Left lung (tissue), 10 donors: ENCODE results near the gene MAD2L1BP. TPM values are rescaled to one million over a fixed set of nuclear protein-coding genes. Genes with fewer than 3 reads are reported as not detected.

Source experiments
- ATAC-seq: fragments of 200-7000 bp; cut with Tn5 transposase; one replicate; pipeline ENCODE4 v1.9.1; 2020; ENCODE audit warnings: moderate library complexity
- DNase-seq, 4 donors: peaks; one replicate each; pipeline ENCODE4 v3.0.0-alpha.2; 2013 to 2020
- H3K27ac ChIP-seq, 2 donors: fragments of 200-600 bp; sonication (generic) in 1 of 2; one replicate each; pipeline versions ENCODE4 v1.5.0 to v1.8.0; 2020 to 2021
- H3K27me3 ChIP-seq, 2 donors: fragments of 200-600 bp; sonication (generic) in 1 of 2; one replicate each; pipeline versions ENCODE4 v1.5.0 to v1.8.0; 2020 to 2021
- H3K36me3 ChIP-seq, 2 donors: fragments of 200-600 bp; sonication (generic) in 1 of 2; one replicate each; pipeline versions ENCODE4 v1.5.0 to v1.8.0; 2020 to 2021
- H3K4me1 ChIP-seq, 2 donors: fragments of 200-600 bp; one replicate each; pipeline ENCODE4 v1.8.0; 2021
- H3K4me3 ChIP-seq, 2 donors: fragments of 200-600 bp; sonication (generic) in 1 of 2; one replicate each; pipeline versions ENCODE4 v1.5.0 to v1.8.0; 2020 to 2021; ENCODE audit warnings: mild to moderate bottlenecking in 1 of 2
- H3K9me3 ChIP-seq, 2 donors: fragments of 200-600 bp; sonication (generic) in 1 of 2; one replicate each; pipeline versions ENCODE4 v1.5.0 to v1.8.0; 2020 to 2021
- intact Hi-C, 2 donors: fragments of 100-400 bp; cut with DNase I; formaldehyde crosslinking; loops; one replicate each; pipeline versions ENCODE4 v1.11.2 to v1.14.2; 2022
- polyA plus RNA-seq, 6 donors: library from polyadenylated mRNA; unstranded; fragments of 120-200 nt; gene quantifications; one replicate each; pipeline ENCODE4 v1.2.1, GENCODE V29; 2013; ENCODE audit not compliant: insufficient read length in 6 of 6
- total RNA-seq, 2 donors: library from RNA; stranded (reverse); fragmentation: NEBNext Ultra II Directional; extraction: Animal tissue kit (Norgen Biotek cat#: 25700); gene quantifications; one replicate each; pipeline ENCODE4 v1.2.1, GENCODE V29; 2021
- TF ChIP-seq, protein P1 (sequence below), 2 donors: fragments of 200-600 bp; sonication (generic) in 1 of 2; IDR thresholded peaks; one replicate each; pipeline versions ENCODE4 v1.5.0 to v1.8.0; 2021; ENCODE audit warnings: antibody characterized with exemption in 2 of 2
- donor health status: DM: no; HTN: yes; CAD: no.
- donor health status: DM: no; HTN: no; CAD: no.

MAD2L1BP gene
- total and polyA plus RNA-seq, 8 donors, result 19.3 to 26.1 (median 25.0) TPM

- H3K36me3 ChIP-seq, result peaks cover 0 to 72% of the 10 kb centered on the region in 2 donors
- H3K27me3 ChIP-seq, result no peaks in the 10 kb centered on the region
- H3K4me3 ChIP-seq, result no peak overlapping the region
- intact Hi-C loops, result no loop called here
- TF ChIP-seq, protein P1, sequence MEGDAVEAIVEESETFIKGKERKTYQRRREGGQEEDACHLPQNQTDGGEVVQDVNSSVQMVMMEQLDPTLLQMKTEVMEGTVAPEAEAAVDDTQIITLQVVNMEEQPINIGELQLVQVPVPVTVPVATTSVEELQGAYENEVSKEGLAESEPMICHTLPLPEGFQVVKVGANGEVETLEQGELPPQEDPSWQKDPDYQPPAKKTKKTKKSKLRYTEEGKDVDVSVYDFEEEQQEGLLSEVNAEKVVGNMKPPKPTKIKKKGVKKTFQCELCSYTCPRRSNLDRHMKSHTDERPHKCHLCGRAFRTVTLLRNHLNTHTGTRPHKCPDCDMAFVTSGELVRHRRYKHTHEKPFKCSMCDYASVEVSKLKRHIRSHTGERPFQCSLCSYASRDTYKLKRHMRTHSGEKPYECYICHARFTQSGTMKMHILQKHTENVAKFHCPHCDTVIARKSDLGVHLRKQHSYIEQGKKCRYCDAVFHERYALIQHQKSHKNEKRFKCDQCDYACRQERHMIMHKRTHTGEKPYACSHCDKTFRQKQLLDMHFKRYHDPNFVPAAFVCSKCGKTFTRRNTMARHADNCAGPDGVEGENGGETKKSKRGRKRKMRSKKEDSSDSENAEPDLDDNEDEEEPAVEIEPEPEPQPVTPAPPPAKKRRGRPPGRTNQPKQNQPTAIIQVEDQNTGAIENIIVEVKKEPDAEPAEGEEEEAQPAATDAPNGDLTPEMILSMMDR (IDR thresholded peaks at IDR 0.05), result no peak
- peaks cover 6 to 11% of the 10 kb centered on the region in 2 donors for H3K4me1 ChIP-seq
- no peak overlapping the region for H3K27ac ChIP-seq
- no peak for DNase-seq
- no peaks in the 10 kb centered on the region for H3K9me3 ChIP-seq
- ATAC-seq, result no peak
These were observed 43.4 kb downstream of the MAD2L1BP start for GRCh38 chr6:43679057-43679456.

DNA sequence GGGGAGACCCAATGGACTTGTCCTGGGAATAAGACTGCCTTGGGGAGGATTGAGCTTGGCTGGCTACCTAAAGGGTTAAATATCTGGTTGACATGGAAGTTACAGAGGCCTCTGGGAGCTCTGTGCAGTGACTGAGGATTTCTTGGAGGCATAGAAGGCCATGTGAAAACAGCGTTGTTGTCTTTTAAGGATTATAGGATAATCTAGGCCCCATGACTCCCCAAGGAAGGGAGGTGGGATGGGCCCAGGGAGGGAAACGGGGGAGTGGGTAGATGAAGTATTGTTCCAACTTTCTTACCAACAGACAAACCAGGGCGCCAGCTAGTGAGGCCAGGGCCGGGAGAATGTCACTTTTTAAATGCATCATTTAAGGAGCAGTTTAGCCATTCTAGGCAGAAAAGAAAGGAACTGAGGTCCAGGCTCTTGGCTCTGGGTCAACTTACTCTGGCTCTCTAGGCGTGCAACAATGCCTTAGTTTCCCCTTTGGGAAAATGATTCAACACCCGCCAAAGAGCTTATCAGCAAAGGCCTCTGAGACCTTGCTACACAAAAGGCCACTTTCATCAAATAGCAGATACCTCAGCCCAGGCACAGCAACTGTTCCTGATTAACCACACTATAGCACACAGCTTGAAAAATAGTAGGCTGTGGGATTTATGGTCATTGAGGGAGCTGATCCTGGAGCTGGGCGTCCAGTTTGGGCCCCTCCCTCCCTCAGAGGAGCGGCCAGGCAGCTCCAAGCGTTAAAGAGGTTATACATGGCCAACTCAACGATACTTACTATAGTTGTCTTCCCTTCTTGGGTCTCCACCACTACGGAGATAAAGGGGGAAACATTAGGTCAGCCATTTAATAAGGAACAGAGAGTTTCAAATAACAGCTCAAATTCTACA, 44.9 kb downstream of the MAD2L1BP start:
- no peaks in the 10 kb centered on the region for H3K9me3 ChIP-seq
- intact Hi-C loops, result no loop called here
- H3K27me3 ChIP-seq, result no peaks in the 10 kb centered on the region
- peaks cover 8 to 14% of the 10 kb centered on the region in 2 donors for H3K4me1 ChIP-seq
- ATAC-seq (no peak), DNase-seq (no peak)
- H3K36me3 ChIP-seq, result peaks cover 0 to 57% of the 10 kb centered on the region in 2 donors
- TF ChIP-seq, protein P1 (IDR thresholded peaks at IDR 0.05), result no peak
- H3K27ac ChIP-seq, result no peak overlapping the region
- H3K4me3 ChIP-seq, result no peak overlapping the region

DNA sequence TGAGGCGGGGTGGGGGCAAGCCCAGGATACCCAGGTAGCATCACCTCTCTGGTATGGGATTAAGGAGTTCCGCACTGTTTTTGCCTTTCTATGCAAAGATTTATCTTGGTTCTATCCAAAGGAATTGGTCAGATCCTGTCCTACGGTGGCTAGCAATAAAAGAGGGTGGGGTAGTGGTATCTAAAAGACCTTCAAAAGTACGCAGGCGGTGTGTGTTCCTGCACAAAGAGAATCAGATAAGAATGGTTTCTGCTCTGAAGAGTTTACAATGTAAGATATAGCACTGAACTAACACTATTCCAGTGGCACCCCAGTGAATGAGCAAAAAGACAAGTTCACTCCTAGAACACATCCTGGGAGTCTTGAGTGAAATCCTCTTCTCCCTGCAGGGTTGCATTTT, 45.7 kb downstream of the MAD2L1BP start:
- DNase-seq, result no peak
- H3K9me3 ChIP-seq, result no peaks in the 10 kb centered on the region
- H3K27ac ChIP-seq, result no peak overlapping the region
- ATAC-seq, result no peak
- peaks cover 8 to 19% of the 10 kb centered on the region in 2 donors for H3K4me1 ChIP-seq
- H3K27me3 ChIP-seq, result no peaks in the 10 kb centered on the region
- peaks cover 0 to 50% of the 10 kb centered on the region in 2 donors for H3K36me3 ChIP-seq
- TF ChIP-seq, protein P1 (IDR thresholded peaks at IDR 0.05), result no peak
- intact Hi-C loops, result no loop called here
- H3K4me3 ChIP-seq, result no peak overlapping the region

GRCh38 chr6:43682724-43683429, 47.2 kb downstream of the MAD2L1BP start:
- no peak overlapping the region for H3K27ac ChIP-seq
- ATAC-seq, result no peak
- intact Hi-C loops, result no loop called here
- H3K27me3 ChIP-seq, result no peaks in the 10 kb centered on the region
- H3K4me3 ChIP-seq, result no peak overlapping the region
- H3K4me1 ChIP-seq, result peaks cover 13 to 28% of the 10 kb centered on the region in 2 donors
- no peak for DNase-seq
- TF ChIP-seq, protein P1 (IDR thresholded peaks at IDR 0.05), result no peak
- peaks cover 0 to 34% of the 10 kb centered on the region in 2 donors for H3K36me3 ChIP-seq
- H3K9me3 ChIP-seq, result no peaks in the 10 kb centered on the region
